ENCODE data around the gene BATF2. TPM values are rescaled to one million over a fixed set of nuclear protein-coding genes. Genes with fewer than 3 reads are reported as not detected.
"Not testable (repeated sequence)": the region's sequence is repeated elsewhere in the genome, so short reads cannot be mapped to it uniquely, and the experiment has no call there.

BATF2 gene
- total RNA-seq = 0.20 TPM

GRCh38 chr11:64996710-64997380 is at the start of gene BATF2:
Gene BATF2 (minus strand): TSS chr11:64996971. CDS start chr11:64996914, 57 bp downstream.
- no peak for DNase-seq

GRCh38 chr11:65045728-65046127 is 49.0 kb upstream of the BATF2 start:
- no peak for DNase-seq

GRCh38 chr11:65045061-65045460 is 48.3 kb upstream of the BATF2 start:
- no peak for DNase-seq

GRCh38 chr11:65043881-65044501 is 47.2 kb upstream of the BATF2 start:
- DNase-seq = peak; percentile 9

GRCh38 chr11:65042891-65043290 is 46.1 kb upstream of the BATF2 start:
- DNase-seq = no peak

GRCh38 chr11:65040847-65041622 is 44.3 kb upstream of the BATF2 start, which contains the start of gene SAC3D1:
Gene SAC3D1 (plus strand): TSS chr11:65041210. CDS start chr11:65041293, 83 bp downstream.
- DNase-seq = peak; percentile 87

GRCh38 chr11:65040520-65040846 is 43.7 kb upstream of the BATF2 start:
- DNase-seq = no peak

- DNase-seq = no peak
Measured at GRCh38 chr11:65036931-65037330, 40.2 kb upstream of the BATF2 start.

- no peak for DNase-seq
Measured at GRCh38 chr11:65035579-65035978, 38.8 kb upstream of the BATF2 start.

GRCh38 chr11:65034423-65034822 is 37.7 kb upstream of the BATF2 start:
- DNase-seq = no peak

GRCh38 chr11:65032216-65032615 is 35.4 kb upstream of the BATF2 start:
- no peak for DNase-seq

GRCh38 chr11:65027213-65028067 is 30.7 kb upstream of the BATF2 start, which contains the start of gene SNX15:
Gene SNX15 (plus strand): TSS chr11:65027439. CDS start chr11:65027538, 99 bp downstream.
- peak; percentile 97 for DNase-seq

- DNase-seq = no peak
Measured at GRCh38 chr11:65026810-65027209, 30.0 kb upstream of the BATF2 start.

GRCh38 chr11:65023502-65023901 is 26.7 kb upstream of the BATF2 start:
- DNase-seq = not testable (repeated sequence)

- DNase-seq = no peak
Measured at GRCh38 chr11:65021509-65021908, 24.7 kb upstream of the BATF2 start.

GRCh38 chr11:65021003-65021402 is 24.2 kb upstream of the BATF2 start:
- DNase-seq = no peak

GRCh38 chr11:65019824-65020223 is 23.1 kb upstream of the BATF2 start:
- DNase-seq = no peak

GRCh38 chr11:65017937-65018336 is 21.2 kb upstream of the BATF2 start:
- no peak for DNase-seq

GRCh38 chr11:65016705-65017104 is 19.9 kb upstream of the BATF2 start:
- no peak for DNase-seq

GRCh38 chr11:65014726-65015227 is 18.0 kb upstream of the BATF2 start:
- DNase-seq = peak; percentile 20

GRCh38 chr11:65013888-65014725 is 17.3 kb upstream of the BATF2 start, which contains the start of gene ARL2:
Gene ARL2 (plus strand): TSS chr11:65014160. CDS start chr11:65014208, 48 bp downstream.
- peak; percentile 88 for DNase-seq
